LNCaP clone FGC (cell line): ENCODE data around the gene SF3B4.
A peak's percentile ranks its signal among the peaks of the same experiment; 100 is the strongest.

Experiments used
- DNase-seq: peaks from one replicate; pipeline ENCODE4 v3.0.0-alpha.2; 2011; ENCODE audit warnings: low read depth
- H3K4me3 ChIP-seq: 2 replicates; pipeline ENCODE4 v1.5.1; 2011; ENCODE audit warnings: mild to moderate bottlenecking, low read depth, low read length, control low read depth
- CTCF ChIP-seq: IDR thresholded peaks from 2 replicates; pipeline ENCODE4 v1.5.1; 2012; ENCODE audit warnings: mild to moderate bottlenecking; ENCODE audit not compliant: control insufficient read depth, insufficient read depth; ENCODE audit errors: extremely low read depth

The SF3B4 gene

DNA sequence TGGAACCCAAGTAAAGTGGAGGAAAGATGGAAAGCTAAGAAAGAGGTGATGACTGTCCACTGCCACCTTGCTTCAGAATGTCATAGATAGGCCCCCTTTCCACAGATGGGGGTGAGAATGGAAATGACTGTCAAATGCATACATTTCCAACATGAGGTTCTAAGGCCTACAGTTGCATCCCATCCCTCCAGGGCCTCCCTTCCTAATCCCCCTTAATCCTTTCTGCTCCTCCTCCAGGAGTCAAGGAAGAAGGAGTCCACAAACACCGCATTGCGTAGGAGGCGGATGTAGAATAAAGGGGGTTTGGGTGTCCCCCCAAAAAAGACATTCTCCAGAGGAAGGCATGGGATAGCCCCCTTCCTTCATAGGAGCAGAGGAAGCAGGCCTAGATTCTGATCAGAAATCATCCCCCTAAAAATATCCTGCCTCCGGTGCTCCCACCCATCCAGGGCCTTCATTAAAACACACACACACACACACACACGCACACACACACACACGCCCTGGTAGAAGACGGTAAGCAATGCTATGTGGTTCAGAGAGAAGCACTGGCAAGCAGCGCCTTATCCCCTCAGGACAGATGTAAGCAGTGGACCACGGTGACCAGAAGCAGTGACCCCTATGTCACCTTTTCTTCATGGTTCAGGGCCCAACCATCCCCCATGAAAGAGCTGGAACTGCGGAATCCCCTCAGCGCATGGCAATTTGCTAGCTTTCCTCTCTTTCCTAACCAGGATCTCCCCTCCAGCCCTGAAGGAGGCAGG lies 12.0 kb downstream of the SF3B4 start:
- H3K4me3 ChIP-seq: no peak overlapping the region
- TF ChIP-seq CTCF: no peak
- no peak for DNase-seq

DNA sequence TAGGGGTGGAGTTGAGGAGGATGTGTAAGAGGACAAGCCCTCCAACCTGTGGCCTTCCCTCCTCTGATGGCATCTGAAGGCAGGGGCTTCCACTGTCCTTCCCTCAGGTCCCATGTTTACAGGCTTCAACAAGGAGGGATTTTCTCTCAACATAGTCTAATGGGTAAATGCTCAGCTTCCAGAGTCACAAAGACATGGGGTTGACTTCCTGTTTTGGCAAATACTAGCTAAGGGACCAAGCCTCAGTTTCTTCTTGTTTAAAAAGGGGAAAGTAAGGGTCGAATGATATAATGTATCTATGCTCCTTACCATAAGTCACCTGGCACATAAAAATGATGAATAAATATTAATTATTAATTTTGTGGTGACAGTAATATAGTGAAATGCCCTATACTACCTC lies 13.1 kb downstream of the SF3B4 start:
- no peak for DNase-seq
- no peak for TF ChIP-seq CTCF
- no peak overlapping the region for H3K4me3 ChIP-seq

DNA sequence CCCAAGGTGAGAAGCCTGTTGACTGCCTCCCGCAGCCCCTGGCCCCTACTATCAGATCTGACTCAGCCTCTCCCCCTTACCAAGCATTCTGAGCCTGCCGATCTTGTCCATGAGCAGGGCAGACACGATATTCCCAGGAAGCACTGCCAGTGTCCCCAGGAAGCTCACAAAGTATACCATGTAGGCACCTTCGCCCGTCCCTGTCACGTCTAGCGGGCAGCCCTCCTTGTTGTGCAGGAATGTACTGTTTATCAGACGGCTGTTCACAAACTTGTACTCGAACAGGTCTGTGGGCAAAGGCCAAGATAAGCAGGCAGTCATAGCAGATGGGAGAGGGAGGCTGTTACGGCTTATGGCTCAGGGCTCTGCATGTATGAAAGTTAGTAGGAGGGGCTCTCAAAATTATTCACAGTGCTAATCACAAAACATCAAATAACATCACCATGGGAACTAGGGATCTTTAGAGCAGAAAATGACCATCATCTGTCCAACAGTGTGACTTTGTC lies 21.0 kb downstream of the SF3B4 start:
- TF ChIP-seq CTCF: no peak
- no peak for DNase-seq
- no peak overlapping the region for H3K4me3 ChIP-seq

DNA sequence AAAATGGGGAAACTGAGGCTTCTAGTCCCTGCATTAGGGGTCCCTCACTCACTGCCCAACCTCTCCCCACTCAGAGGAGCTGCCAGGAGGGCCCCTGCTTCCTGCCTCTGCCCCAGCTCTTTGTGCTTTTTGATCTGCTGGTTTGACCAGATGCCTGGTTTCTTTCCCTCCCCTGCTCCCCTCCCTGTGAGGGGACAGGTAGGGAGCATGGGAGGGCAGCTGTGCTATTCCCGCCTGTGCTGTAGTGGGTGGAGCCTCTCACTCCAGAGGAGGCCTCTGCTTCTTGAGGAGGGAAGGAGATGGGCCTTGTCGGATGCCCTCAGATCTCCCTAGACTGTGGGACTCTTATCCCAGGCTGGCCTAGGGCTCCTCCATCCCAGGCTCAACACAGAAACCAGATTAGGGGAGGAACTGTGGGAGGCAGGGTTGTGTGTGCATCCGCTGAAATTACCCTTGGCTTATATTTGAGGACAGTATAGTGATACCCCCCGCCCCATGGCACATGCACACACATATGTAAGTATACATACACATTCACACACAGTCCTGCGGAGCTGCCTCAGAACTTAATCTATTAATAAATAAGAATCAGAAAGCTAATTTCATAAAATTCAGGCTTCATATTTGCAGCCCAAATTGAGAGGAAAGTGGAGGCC lies 23.6 kb downstream of the SF3B4 start:
- DNase-seq: no peak
- no peak overlapping the region for H3K4me3 ChIP-seq
- TF ChIP-seq CTCF: no peak

DNA sequence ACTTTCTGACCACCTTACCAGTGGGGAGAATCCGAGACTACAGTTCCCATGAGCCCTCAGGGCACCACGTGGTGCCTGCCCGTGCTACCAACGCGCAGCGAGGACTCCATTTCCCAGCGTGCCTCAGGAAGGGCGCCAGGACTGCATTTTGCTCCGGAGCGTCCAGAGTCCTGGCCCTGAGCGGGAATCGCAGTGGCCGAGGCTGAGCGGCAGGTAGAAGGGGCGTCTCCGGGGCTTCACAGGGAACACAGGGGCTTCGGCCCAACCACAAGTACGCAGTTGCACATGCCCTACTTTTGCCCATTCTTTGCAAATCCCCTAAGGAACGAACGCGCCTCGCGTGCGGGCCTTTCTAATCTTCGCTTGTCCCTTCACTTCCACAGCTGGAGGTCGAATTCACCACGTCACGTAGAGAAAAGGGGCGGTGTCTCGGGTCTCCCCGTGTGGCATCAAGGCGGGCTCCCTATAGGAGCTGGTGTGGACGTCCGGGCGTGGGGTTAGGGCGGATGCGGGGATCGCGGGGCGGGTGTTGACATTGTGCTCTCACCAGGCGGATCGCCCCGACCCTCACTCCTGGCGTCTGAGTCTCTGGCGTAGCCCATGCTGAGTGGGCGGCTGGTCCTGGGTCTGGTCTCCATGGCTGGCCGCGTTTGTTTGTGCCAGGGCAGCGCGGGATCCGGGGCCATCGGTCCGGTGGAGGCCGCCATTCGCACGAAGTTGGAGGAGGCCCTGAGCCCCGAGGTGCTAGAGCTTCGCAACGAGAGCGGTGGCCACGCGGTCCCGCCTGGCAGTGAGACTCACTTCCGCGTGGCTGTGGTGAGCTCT lies 27.9 kb downstream of the SF3B4 start, which contains the start of gene BOLA1:
Gene BOLA1, plus strand, starts transcription at position 109 of the 825 bp plus-strand sequence. Its CDS starts 492 bp downstream, at position 601.
- H3K4me3 ChIP-seq: peak within 1 kb of the TSS; percentile 59
- no peak for TF ChIP-seq CTCF
- peak; percentile 78 for DNase-seq

GRCh38 chr1:149896575-149896974 lies 31.0 kb downstream of the SF3B4 start:
- no peak for DNase-seq
- no peak overlapping the region for H3K4me3 ChIP-seq
- no peak for TF ChIP-seq CTCF
